Measurements from ENCODE around the gene EXOC4. TPM values are rescaled to one million over a fixed set of nuclear protein-coding genes. Genes with fewer than 3 reads are reported as not detected.

EXOC4 gene
- total and polyA plus RNA-seq, 2 of the 13 experiments (the other 11 are each of a cell fraction or from before 2014, with no cell fraction given), result 22.5 to 39.0 TPM

GRCh38 chr7:133815611-133816210, 562.8 kb downstream of the EXOC4 start (continued):
- TF ChIP-seq KIAA2018 (CRISPR knock-in tag; IDR thresholded peaks at IDR 0.05; ENCODE audit: borderline replicate concordance) (no peak), ZNF33A (CRISPR knock-in tag; IDR thresholded peaks at IDR 0.05; ENCODE audit: borderline replicate concordance) (no peak), TBX3 (IDR thresholded peaks at IDR 0.05; ENCODE audit: borderline replicate concordance) (peak; percentile 81; the same call in 1 of the 2 replicates), FOXK1 (CRISPR knock-in tag; IDR thresholded peaks at IDR 0.05; ENCODE audit: borderline replicate concordance, low read depth) (peak; percentile 43; the same call in 1 of the 2 replicates), RFX3 (CRISPR knock-in tag; IDR thresholded peaks at IDR 0.05) (no peak), HNF4A (CRISPR knock-in tag; IDR thresholded peaks at IDR 0.05) (peak; percentile 76), IKZF5 (CRISPR knock-in tag; IDR thresholded peaks at IDR 0.05) (peak; percentile 51; the same call in 1 of the 2 replicates), CEBPZ (IDR thresholded peaks at IDR 0.05; ENCODE audit: low read length) (no peak), TCF7L2 (IDR thresholded peaks at IDR 0.05; ENCODE audit: low read depth, low read length) (peak; percentile 83), ELK4 (CRISPR knock-in tag; IDR thresholded peaks at IDR 0.05; ENCODE audit: borderline replicate concordance) (no peak), TCF12 (IDR thresholded peaks at IDR 0.05) (no peak), TCF12 (CRISPR knock-in tag; IDR thresholded peaks at IDR 0.05) (no peak), ZNF678 (CRISPR knock-in tag; IDR thresholded peaks at IDR 0.05) (no peak)

Measured in HepG2 (cell line).